ENCODE results near the gene JARID2.

- TF ChIP-seq, protein P1, sequence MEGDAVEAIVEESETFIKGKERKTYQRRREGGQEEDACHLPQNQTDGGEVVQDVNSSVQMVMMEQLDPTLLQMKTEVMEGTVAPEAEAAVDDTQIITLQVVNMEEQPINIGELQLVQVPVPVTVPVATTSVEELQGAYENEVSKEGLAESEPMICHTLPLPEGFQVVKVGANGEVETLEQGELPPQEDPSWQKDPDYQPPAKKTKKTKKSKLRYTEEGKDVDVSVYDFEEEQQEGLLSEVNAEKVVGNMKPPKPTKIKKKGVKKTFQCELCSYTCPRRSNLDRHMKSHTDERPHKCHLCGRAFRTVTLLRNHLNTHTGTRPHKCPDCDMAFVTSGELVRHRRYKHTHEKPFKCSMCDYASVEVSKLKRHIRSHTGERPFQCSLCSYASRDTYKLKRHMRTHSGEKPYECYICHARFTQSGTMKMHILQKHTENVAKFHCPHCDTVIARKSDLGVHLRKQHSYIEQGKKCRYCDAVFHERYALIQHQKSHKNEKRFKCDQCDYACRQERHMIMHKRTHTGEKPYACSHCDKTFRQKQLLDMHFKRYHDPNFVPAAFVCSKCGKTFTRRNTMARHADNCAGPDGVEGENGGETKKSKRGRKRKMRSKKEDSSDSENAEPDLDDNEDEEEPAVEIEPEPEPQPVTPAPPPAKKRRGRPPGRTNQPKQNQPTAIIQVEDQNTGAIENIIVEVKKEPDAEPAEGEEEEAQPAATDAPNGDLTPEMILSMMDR (IDR thresholded peaks at IDR 0.05): no peak
- TF ChIP-seq POLR2A (IDR thresholded peaks at IDR 0.05) (no peak), POLR2AphosphoS5 (IDR thresholded peaks at IDR 0.05; ENCODE audit: insufficient read depth in 1 of 2, low read depth in 1 of 2) (no peak)
These were observed 20.6 kb downstream of the JARID2 start for GRCh38 chr6:15266423-15266996.
